IMR-90 (cell line): ENCODE measurements around the gene NEDD4L. TPM values are rescaled to one million over a fixed set of nuclear protein-coding genes. Genes with fewer than 3 reads are reported as not detected.

ENCODE experiments used
- ATAC-seq: fragments of 200-7000 bp; cut with Tn5 transposase; 2 replicates; pipeline ENCODE4 v1.9.1; 2020; ENCODE audit warnings: low read depth, mild to moderate bottlenecking, moderate library complexity
- BruUV-seq: library from RNA; stranded (reverse); fragments of 400-500 nt; replicated peaks from 2 replicates; lab custom pipeline; 2021; lab: Mats Ljungman, UMichigan
- CTCF ChIA-PET: fragments of 300-600 bp; formaldehyde crosslinking; extraction: SDS; loops from one replicate; lab custom pipeline; 2021; ENCODE audit warnings: antibody characterized with exemption; lab: Yijun Ruan, JAX
- POLR2A ChIA-PET: fragments of 300-600 bp; sonication (Branson Sonifier 250); formaldehyde crosslinking; loops from one replicate; lab custom pipeline; 2022; ENCODE audit warnings: antibody characterized with exemption; ENCODE audit not compliant: unreplicated experiment; lab: Charles Lee
- DNase-seq: peaks from one replicate; pipeline ENCODE4 v3.0.0; 2013
- H2AFZ ChIP-seq: replicated peaks from 2 replicates; pipeline ENCODE3; 2013; ENCODE audit warnings: low read length, mild to moderate bottlenecking; ENCODE audit not compliant: poor library complexity
- H2AK5ac ChIP-seq: 2 replicates; pipeline ENCODE4 v1.6.1; 2013; ENCODE audit warnings: low read depth, low read length, inconsistent platforms
- H2AK9ac ChIP-seq: replicated peaks from 2 replicates; pipeline ENCODE3; 2013; ENCODE audit warnings: mild to moderate bottlenecking, low read depth, low read length, moderate library complexity; ENCODE audit not compliant: poor library complexity
- H2BK120ac ChIP-seq: 2 replicates; pipeline ENCODE4 v1.6.1; 2013; ENCODE audit warnings: low read depth, low read length, inconsistent platforms
- H2BK15ac ChIP-seq: 3 replicates; pipeline ENCODE4 v1.6.1; 2013; ENCODE audit warnings: low read depth, low read length, inconsistent platforms
- H2BK20ac ChIP-seq: 2 replicates; pipeline ENCODE4 v1.6.1; 2013; ENCODE audit warnings: low read depth, mild to moderate bottlenecking, inconsistent platforms, low read length, moderate library complexity
- H2BK5ac ChIP-seq: 2 replicates; pipeline ENCODE4 v1.6.1; 2013; ENCODE audit warnings: mild to moderate bottlenecking, low read depth, low read length, inconsistent platforms; ENCODE audit not compliant: poor library complexity, severe bottlenecking
- H3K14ac ChIP-seq: replicated peaks from 2 replicates; pipeline ENCODE4 v1.6.1; 2013; ENCODE audit warnings: low read depth, low read length, inconsistent platforms
- H3K18ac ChIP-seq: 2 replicates; pipeline ENCODE4 v1.6.1; 2013; ENCODE audit warnings: low read depth, low read length, control low read depth
- H3K23ac ChIP-seq: 2 replicates; pipeline ENCODE4 v1.6.1; 2013; ENCODE audit warnings: low read depth, low read length, inconsistent platforms
- H3K27ac ChIP-seq: 2 replicates; pipeline ENCODE4 v1.5.1; 2013; ENCODE audit warnings: mild to moderate bottlenecking, control low read depth, low read length; ENCODE audit not compliant: insufficient read depth
- H3K27me3 ChIP-seq: 2 replicates; pipeline ENCODE4 v1.6.1; 2013; ENCODE audit warnings: low read length; ENCODE audit not compliant: control insufficient read depth, insufficient read depth
- H3K36me3 ChIP-seq: 2 replicates; pipeline ENCODE4 v1.6.1; 2013; ENCODE audit warnings: low read length, mixed read lengths; ENCODE audit not compliant: control insufficient read depth, insufficient read depth
- H3K4ac ChIP-seq: 2 replicates; pipeline ENCODE4 v1.6.1; 2013; ENCODE audit warnings: low read depth, low read length, inconsistent platforms
- H3K4me1 ChIP-seq: 2 replicates; pipeline ENCODE4 v1.6.1; 2013; ENCODE audit warnings: low read length, mixed read lengths; ENCODE audit not compliant: control insufficient read depth, insufficient read depth
- H3K4me2 ChIP-seq: 2 replicates; pipeline ENCODE4 v1.6.1; 2013; ENCODE audit warnings: low read depth, mild to moderate bottlenecking, control low read depth, low read length, moderate library complexity
- H3K4me3 ChIP-seq: 2 replicates; pipeline ENCODE4 v1.5.1; 2013; ENCODE audit warnings: low read depth, mild to moderate bottlenecking, control low read depth, low read length, moderate library complexity; ENCODE audit not compliant: insufficient read depth
- H3K56ac ChIP-seq: 2 replicates; pipeline ENCODE4 v1.6.1; 2013; ENCODE audit warnings: low read length, inconsistent platforms; ENCODE audit not compliant: insufficient read depth; ENCODE audit errors: extremely low read depth
- H3K79me1 ChIP-seq, 2 experiments: 2 replicates each; pipeline ENCODE4 v1.6.1; 2013; ENCODE audit warnings: low read length in 2 of 2, inconsistent platforms in 1 of 2, low read depth in 1 of 2
- H3K9ac ChIP-seq: 2 replicates; pipeline ENCODE4 v1.6.1; 2013; ENCODE audit warnings: low read depth, low read length, control low read depth
- H3K9me1 ChIP-seq: 2 replicates; pipeline ENCODE4 v1.6.1; 2013; ENCODE audit warnings: low read length, inconsistent platforms; ENCODE audit not compliant: insufficient read depth
- H3K9me3 ChIP-seq: 2 replicates; pipeline ENCODE4 v1.6.1; 2013; ENCODE audit warnings: low read length; ENCODE audit not compliant: control insufficient read depth, insufficient read depth
- H4K20me1 ChIP-seq: 2 replicates; pipeline ENCODE4 v1.6.1; 2013; ENCODE audit warnings: low read length, inconsistent platforms; ENCODE audit not compliant: insufficient read depth
- H4K5ac ChIP-seq: 2 replicates; pipeline ENCODE4 v1.6.1; 2013; ENCODE audit warnings: mild to moderate bottlenecking, low read depth, low read length, control low read depth
- H4K8ac ChIP-seq, 2 experiments: 2 replicates each; pipeline ENCODE4 v1.6.1; 2013; ENCODE audit warnings: low read depth in 2 of 2, low read length in 2 of 2, control low read depth in 1 of 2, inconsistent platforms in 1 of 2
- H4K91ac ChIP-seq: 2 replicates; pipeline ENCODE4 v1.6.1; 2013; ENCODE audit warnings: low read depth, low read length, inconsistent platforms; ENCODE audit not compliant: insufficient read depth
- CTCF ChIP-seq: conservative IDR thresholded peaks from 2 replicates; pipeline ENCODE4 v1.5.1; 2012; ENCODE audit warnings: mild to moderate bottlenecking, low read depth, low read length, improper control_type of control experiment
- MAFK ChIP-seq: IDR thresholded peaks from 2 replicates; pipeline ENCODE4 v1.6.1; 2012; ENCODE audit warnings: low read depth, low read length, improper control_type of control experiment
- whole genome bisulfite sequencing, 2 experiments: methylation state at CpG; one replicate each; pipeline versions ENCODE4 v1.1.5 to v1.1.7; 2013; ENCODE audit warnings: missing lambda C conversion rate in 2 of 2; ENCODE audit not compliant: insufficient read length in 1 of 2; ENCODE audit errors: extremely low coverage in 2 of 2; 5-methylcytosine and 5-hydroxymethylcytosine counted together
- dilution Hi-C: fragments of 300-500 bp; cut with HindIII; formaldehyde crosslinking; loops from one replicate; pipeline ENCODE4 v1.14.3; 2018; ENCODE audit warnings: low sequenced_read_pairs; ENCODE audit not compliant: unreplicated experiment
- in situ Hi-C: fragments of 300-500 bp; cut with MboI; formaldehyde crosslinking; loops from 3 replicates; pipeline ENCODE4 v1.14.3; 2019; ENCODE audit warnings: low sequenced_read_pairs, inconsistent platforms, mixed read lengths
- intact Hi-C: fragments of 100-400 bp; cut with micrococcal nuclease; formaldehyde crosslinking; loops from 2 replicates; pipeline ENCODE4 v1.10.0; 2022
- polyA plus RNA-seq, 3 experiments: library from polyadenylated mRNA; depleted of rRNA; stranded (reverse); fragments of >200 nt; gene quantifications; 2 replicates each; pipeline ENCODE4 v1.2.3, GENCODE V29; 2012; ENCODE audit warnings: low replicate concordance in 1 of 3
- total RNA-seq: library from RNA; depleted of rRNA; stranded (reverse); fragments of >200 nt; gene quantifications from 2 replicates; pipeline ENCODE4 v1.2.3, GENCODE V29; 2012

The NEDD4L gene
- total and polyA plus RNA-seq, 2 of the 4 experiments (the other 2 are of a cell fraction): 10.0 to 10.9 TPM

- Histone ChIP-seq H3K9ac (no peak overlapping the region), H2BK120ac (no peak overlapping the region; the same call in 1 of the 2 replicates), H3K4ac (no peak overlapping the region; the same call in 1 of the 2 replicates), H3K9me3 (no peaks in the 10 kb centered on the region), H3K27me3 (no peaks in the 10 kb centered on the region), H2AK9ac (no peak overlapping the region), H4K5ac (no peak overlapping the region), H3K9me1 (peaks cover 9% of the 10 kb centered on the region), H3K4me3 (no peak overlapping the region), H2AFZ (no peak overlapping the region), H4K8ac (no peak overlapping the region), H4K20me1 (no peaks in the 10 kb centered on the region; the same call in 1 of the 2 replicates), H3K79me1 (peaks cover 0 to 7% of the 10 kb centered on the region in 2 experiments; a peak in 2 of 4 replicates), H3K4me1 (peaks cover 14% of the 10 kb centered on the region), H2BK20ac (no peak overlapping the region), H3K4me2 (0 out of 2 replicates have a peak overlapping the region, but pooled peaks have one; percentile 35), H3K14ac (no peak overlapping the region), H2AK5ac (no peak overlapping the region), H3K27ac (no peak overlapping the region), H4K91ac (no peak overlapping the region), H3K36me3 (no peaks in the 10 kb centered on the region), H2BK5ac (no peak overlapping the region), H2BK15ac (no peak overlapping the region), H3K23ac (no peak overlapping the region), H3K56ac (no peak overlapping the region), H3K18ac (no peak overlapping the region)
- in situ Hi-C loops (no loop called here), intact Hi-C loops (no loop called here), dilution Hi-C loops (no loop called here)
- no peak for TF ChIP-seq CTCF
- TF ChIP-seq MAFK: no peak
- no TSS peak for BruUV-seq
- DNase-seq: peak; percentile 20
- ATAC-seq: peak; percentile 37
- ChIA-PET POLR2A (no interaction called here), CTCF (interaction anchor here (0.6 kb wide), 1 partner anchor 22 kb away, joined by 3 read pairs; no protein-coding TSS in a partner anchor)
- WGBS, 2 experiments: 40% methylated on average over 4 of the region's 8 CpGs; no CpG with 5 or more reads in 1 of the 2 experiments
Observed at GRCh38 chr18:58132595-58133261, 88.7 kb downstream of the NEDD4L start.
